ENCODE data around the gene KRT86. TPM values are rescaled to one million over a fixed set of nuclear protein-coding genes. Genes with fewer than 3 reads are reported as not detected.

Gene KRT86
- polyA plus RNA-seq, 1 donor (not counting 4 experiments of a cell fraction or from before 2014, with no cell fraction given), result not detected

DNA sequence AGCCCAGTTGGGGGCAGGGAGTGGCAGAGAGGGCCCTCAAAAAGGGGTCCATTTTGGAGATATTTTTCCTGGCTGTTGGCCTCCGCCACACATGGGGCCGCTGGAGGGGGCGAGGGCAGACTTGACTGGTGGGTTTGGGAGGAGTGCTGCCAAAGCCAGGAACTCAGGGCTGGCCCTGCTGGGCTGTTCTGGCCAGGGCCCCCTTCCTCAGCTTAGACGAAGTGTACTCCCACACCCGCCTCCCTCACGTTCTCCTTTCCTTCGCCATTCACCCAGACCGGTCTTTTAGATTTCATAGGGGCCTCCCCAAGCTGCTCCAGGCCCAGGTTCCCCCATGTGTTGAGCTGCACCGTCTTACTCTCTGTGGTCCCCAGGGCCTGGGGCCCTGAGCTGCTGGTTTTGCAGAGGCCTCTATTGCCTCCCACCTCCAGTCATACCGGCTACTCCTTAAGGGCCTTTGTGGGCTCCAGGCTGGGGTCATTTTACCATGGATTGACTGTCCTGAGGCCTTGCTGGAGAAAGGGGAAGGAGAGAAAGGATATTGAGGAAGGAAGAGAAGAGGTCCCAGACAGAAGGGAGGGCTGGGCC is 40.1 kb upstream of the KRT86 start:
- peak overlapping the region; percentile 11 for H3K9ac ChIP-seq (ENCODE audit: control insufficient read depth, extremely low read depth, insufficient read depth, low read length)

DNA sequence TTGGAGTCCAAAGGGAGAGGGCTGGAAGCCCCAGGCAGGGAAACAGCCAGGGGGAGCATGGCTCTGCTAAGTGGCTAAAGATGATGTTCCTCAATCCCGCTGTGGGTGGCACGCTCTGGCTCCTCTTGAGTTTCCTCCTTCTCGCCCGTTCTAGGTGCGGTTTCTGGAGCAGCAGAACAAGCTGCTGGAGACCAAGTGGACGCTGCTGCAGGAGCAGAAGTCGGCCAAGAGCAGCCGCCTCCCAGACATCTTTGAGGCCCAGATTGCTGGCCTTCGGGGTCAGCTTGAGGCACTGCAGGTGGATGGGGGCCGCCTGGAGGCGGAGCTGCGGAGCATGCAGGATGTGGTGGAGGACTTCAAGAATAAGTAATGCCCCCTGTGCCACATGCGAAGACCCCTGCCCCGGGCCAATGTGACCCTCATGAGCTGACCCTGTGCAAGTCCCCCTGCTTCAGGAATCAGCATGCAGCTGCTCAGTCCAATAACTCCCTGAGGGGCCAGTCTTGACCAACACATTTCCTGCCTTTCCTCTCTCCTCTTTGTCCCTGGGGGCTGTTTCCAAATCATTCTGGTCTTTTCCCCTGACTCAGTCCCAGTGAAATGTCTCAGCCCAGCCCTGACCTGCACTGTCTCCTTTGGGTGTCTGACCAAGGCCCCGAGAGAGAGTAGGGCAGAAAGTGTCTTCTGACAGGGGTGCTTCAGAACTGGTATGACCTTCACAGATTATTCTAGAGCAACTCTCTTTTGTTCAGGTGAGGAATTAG is 39.3 kb upstream of the KRT86 start:
- Histone ChIP-seq H3K79me2 (ENCODE audit: control insufficient read depth, insufficient read depth, low read length) (no peaks in the 10 kb centered on the region), H3K4me2 (ENCODE audit: control insufficient read depth, extremely low read depth, insufficient read depth, low read depth, low read length) (peak overlapping the region; percentile 29), H4K20me1 (ENCODE audit: control insufficient read depth, extremely low read depth, insufficient read depth, low read length) (no peaks in the 10 kb centered on the region), H3K4me1 (ENCODE audit: control insufficient read depth, extremely low read depth, insufficient read depth, low read length) (peaks cover 42% of the 10 kb centered on the region), H3K9me3 (ENCODE audit: control insufficient read depth, low read depth, low read length) (no peaks in the 10 kb centered on the region), H3K27ac (ENCODE audit: control insufficient read depth, insufficient read depth, low read length) (no peak overlapping the region), H3K27me3 (ENCODE audit: control insufficient read depth, extremely low read depth, insufficient read depth, low read length) (no peaks in the 10 kb centered on the region), H2AFZ (ENCODE audit: control insufficient read depth, low read length) (no peak overlapping the region), H3K9ac (ENCODE audit: control insufficient read depth, extremely low read depth, insufficient read depth, low read length) (no peak overlapping the region), H3K9me1 (ENCODE audit: control insufficient read depth, extremely low read depth, insufficient read depth, low read length) (no peaks in the 10 kb centered on the region), H3K4me3 (ENCODE audit: control insufficient read depth in 2 of 3, extremely low read depth in 1 of 3, insufficient read depth in 2 of 3, low read depth in 1 of 3, low read length in 3 of 3) (no peak overlapping the region), H3K36me3 (ENCODE audit: control insufficient read depth in 2 of 2, extremely low read depth in 1 of 2, insufficient read depth in 2 of 2, low read length in 2 of 2) (no peaks in the 10 kb centered on the region)
- FAIRE-seq (no peak), DNase-seq (ENCODE audit: low read depth, low spot score) (no peak)
- no peak for TF ChIP-seq EZH2 (IDR thresholded peaks at IDR 0.05; ENCODE audit: low read length)
- TF ChIP-seq, protein P1, sequence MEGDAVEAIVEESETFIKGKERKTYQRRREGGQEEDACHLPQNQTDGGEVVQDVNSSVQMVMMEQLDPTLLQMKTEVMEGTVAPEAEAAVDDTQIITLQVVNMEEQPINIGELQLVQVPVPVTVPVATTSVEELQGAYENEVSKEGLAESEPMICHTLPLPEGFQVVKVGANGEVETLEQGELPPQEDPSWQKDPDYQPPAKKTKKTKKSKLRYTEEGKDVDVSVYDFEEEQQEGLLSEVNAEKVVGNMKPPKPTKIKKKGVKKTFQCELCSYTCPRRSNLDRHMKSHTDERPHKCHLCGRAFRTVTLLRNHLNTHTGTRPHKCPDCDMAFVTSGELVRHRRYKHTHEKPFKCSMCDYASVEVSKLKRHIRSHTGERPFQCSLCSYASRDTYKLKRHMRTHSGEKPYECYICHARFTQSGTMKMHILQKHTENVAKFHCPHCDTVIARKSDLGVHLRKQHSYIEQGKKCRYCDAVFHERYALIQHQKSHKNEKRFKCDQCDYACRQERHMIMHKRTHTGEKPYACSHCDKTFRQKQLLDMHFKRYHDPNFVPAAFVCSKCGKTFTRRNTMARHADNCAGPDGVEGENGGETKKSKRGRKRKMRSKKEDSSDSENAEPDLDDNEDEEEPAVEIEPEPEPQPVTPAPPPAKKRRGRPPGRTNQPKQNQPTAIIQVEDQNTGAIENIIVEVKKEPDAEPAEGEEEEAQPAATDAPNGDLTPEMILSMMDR (optimal IDR thresholded peaks at IDR 0.05 in 1 of 3, IDR thresholded peaks at IDR 0.05 in 1 of 3, conservative IDR thresholded peaks at IDR 0.05 in 1 of 3; ENCODE audit: extremely low read depth in 1 of 3, insufficient read depth in 2 of 3, low read length in 3 of 3), result no peak
- dilution Hi-C loops (cut with MboI; ENCODE audit: extremely low pct_ligation_motif_present, low sequenced_read_pairs), result no loop called here

More for the DNA sequence above, 40.1 kb upstream of the KRT86 start:
- TF ChIP-seq, protein P1 (optimal IDR thresholded peaks at IDR 0.05 in 1 of 3, IDR thresholded peaks at IDR 0.05 in 1 of 3, conservative IDR thresholded peaks at IDR 0.05 in 1 of 3; ENCODE audit: extremely low read depth in 1 of 3, insufficient read depth in 2 of 3, low read length in 3 of 3), result no peak
- TF ChIP-seq EZH2 (IDR thresholded peaks at IDR 0.05; ENCODE audit: low read length), result no peak
- H3K9me1 ChIP-seq (ENCODE audit: control insufficient read depth, extremely low read depth, insufficient read depth, low read length), result no peaks in the 10 kb centered on the region
- H3K4me2 ChIP-seq (ENCODE audit: control insufficient read depth, extremely low read depth, insufficient read depth, low read depth, low read length), result no peak overlapping the region
- H3K4me3 ChIP-seq (ENCODE audit: control insufficient read depth in 2 of 3, extremely low read depth in 1 of 3, insufficient read depth in 2 of 3, low read depth in 1 of 3, low read length in 3 of 3), result peak overlapping the region in 1 of 3 experiments; percentile 20
- H3K27me3 ChIP-seq (ENCODE audit: control insufficient read depth, extremely low read depth, insufficient read depth, low read length), result no peaks in the 10 kb centered on the region
- no peak for DNase-seq (ENCODE audit: low read depth, low spot score)
- no peaks in the 10 kb centered on the region for H3K9me3 ChIP-seq (ENCODE audit: control insufficient read depth, low read depth, low read length)
- no peaks in the 10 kb centered on the region for H3K36me3 ChIP-seq (ENCODE audit: control insufficient read depth in 2 of 2, extremely low read depth in 1 of 2, insufficient read depth in 2 of 2, low read length in 2 of 2)
- no peak for FAIRE-seq
- H2AFZ ChIP-seq (ENCODE audit: control insufficient read depth, low read length), result no peak overlapping the region
- no peaks in the 10 kb centered on the region for H4K20me1 ChIP-seq (ENCODE audit: control insufficient read depth, extremely low read depth, insufficient read depth, low read length)
- H3K27ac ChIP-seq (ENCODE audit: control insufficient read depth, insufficient read depth, low read length), result no peak overlapping the region
- dilution Hi-C loops (cut with MboI; ENCODE audit: extremely low pct_ligation_motif_present, low sequenced_read_pairs), result no loop called here
- H3K79me2 ChIP-seq (ENCODE audit: control insufficient read depth, insufficient read depth, low read length), result no peaks in the 10 kb centered on the region
- H3K4me1 ChIP-seq (ENCODE audit: control insufficient read depth, extremely low read depth, insufficient read depth, low read length), result peaks cover 50% of the 10 kb centered on the region

Data from keratinocyte (primary cell).